HG03039 (cell line): ENCODE results near the gene C1orf174.

Experiments used
- ATAC-seq: cut with Tn5 transposase; IDR thresholded peaks from one replicate; pipeline ENCODE4 v1.9.1; 2021; ENCODE audit warnings: mild to moderate bottlenecking, moderate library complexity; ENCODE audit not compliant: unreplicated experiment

C1orf174 gene

GRCh38 chr1:3898475-3898735, 1.7 kb downstream of the C1orf174 start:
- no peak for ATAC-seq

GRCh38 chr1:3896396-3897000, 3.6 kb downstream of the C1orf174 start:
- ATAC-seq = no peak

- no peak for ATAC-seq
Measured at GRCh38 chr1:3895951-3896325, 4.1 kb downstream of the C1orf174 start.

- ATAC-seq = no peak
Measured at GRCh38 chr1:3895279-3895950, 4.7 kb downstream of the C1orf174 start.

GRCh38 chr1:3894626-3895278, 5.3 kb downstream of the C1orf174 start:
- no peak for ATAC-seq

GRCh38 chr1:3893190-3893589, 6.9 kb downstream of the C1orf174 start:
- ATAC-seq = no peak

GRCh38 chr1:3892748-3893147, 7.3 kb downstream of the C1orf174 start:
- ATAC-seq = no peak

GRCh38 chr1:3891329-3891865, 8.7 kb downstream of the C1orf174 start:
- no peak for ATAC-seq

- no peak for ATAC-seq
Measured at GRCh38 chr1:3890389-3891328, 9.4 kb downstream of the C1orf174 start.

- no peak for ATAC-seq
Measured at GRCh38 chr1:3889936-3890335, 10.1 kb downstream of the C1orf174 start.

- ATAC-seq = no peak
Measured at GRCh38 chr1:3888301-3888700, 11.8 kb downstream of the C1orf174 start.

GRCh38 chr1:3886691-3887090, 13.4 kb downstream of the C1orf174 start:
- no peak for ATAC-seq

- no peak for ATAC-seq
Measured at GRCh38 chr1:3886106-3886670, 13.9 kb downstream of the C1orf174 start.

GRCh38 chr1:3885611-3886010, 14.5 kb downstream of the C1orf174 start:
- no peak for ATAC-seq

GRCh38 chr1:3884966-3885365, 15.1 kb downstream of the C1orf174 start:
- ATAC-seq = no peak

- no peak for ATAC-seq
Measured at GRCh38 chr1:3883194-3883925, 16.7 kb downstream of the C1orf174 start.

- ATAC-seq = no peak
Measured at GRCh38 chr1:3881193-3881480, 18.9 kb downstream of the C1orf174 start.

- no peak for ATAC-seq
Measured at GRCh38 chr1:3880429-3881192, 19.5 kb downstream of the C1orf174 start.

GRCh38 chr1:3879787-3880428, 20.2 kb downstream of the C1orf174 start:
- ATAC-seq = no peak
